B cell (primary cell): ENCODE measurements around the gene CA5A. TPM values are rescaled to one million over a fixed set of nuclear protein-coding genes. Genes with fewer than 3 reads are reported as not detected.

Source experiments
- ATAC-seq: fragments of 200-7000 bp; cut with Tn5 transposase; one replicate; pipeline ENCODE4 v1.10.0; 2021; ENCODE audit warnings: low read depth, mild to moderate bottlenecking, moderate number of reproducible peaks, moderate library complexity
- CTCF ChIA-PET: fragments of 350-600 bp; sonication (Branson Sonifier 250); formaldehyde crosslinking; loops from one replicate; lab custom pipeline; 2021; ENCODE audit warnings: antibody characterized with exemption, inconsistent platforms; lab: Charles Lee
- POLR2A ChIA-PET: fragments of 350-600 bp; sonication (Branson Sonifier 250); formaldehyde crosslinking; loops from one replicate; lab custom pipeline; 2021; ENCODE audit warnings: antibody characterized with exemption; lab: Charles Lee
- DNase-seq: peaks from one replicate; pipeline ENCODE4 v3.0.0; 2013
- H2AFZ ChIP-seq: 2 replicates; pipeline ENCODE4 v1.6.1; 2012; ENCODE audit warnings: mild to moderate bottlenecking, low read depth, low read length; ENCODE audit not compliant: insufficient read depth, poor library complexity, severe bottlenecking
- H3K27ac ChIP-seq, 2 donors: 1 replicate in 1 of 2; 2 replicates in 1 of 2; pipeline ENCODE4 v1.5.1; 2012 to 2013; ENCODE audit warnings: low read length in 2 of 2, mild to moderate bottlenecking in 2 of 2, moderate library complexity in 1 of 2
- H3K27me3 ChIP-seq, 4 experiments: fragments of 200-600 bp in 1 of 4; sonication (generic) in 1 of 4; replicated peaks in 1 of 4; 1 replicate in 2 of 4; 2 replicates in 2 of 4; pipeline versions ENCODE4 v1.6.1 to v1.7.0; 2013 to 2016; ENCODE audit warnings: low read length in 3 of 4, mild to moderate bottlenecking in 2 of 4, mixed read lengths in 1 of 4, moderate library complexity in 1 of 4; ENCODE audit not compliant: insufficient read depth in 4 of 4, control insufficient read depth in 3 of 4; ENCODE audit errors: control extremely low read depth in 1 of 4
- H3K36me3 ChIP-seq, 2 experiments: replicated peaks in 1 of 2; 1 replicate in 1 of 2; 2 replicates in 1 of 2; pipeline versions ENCODE4 v1.6.1 to v1.7.1; 2013; ENCODE audit warnings: low read length in 1 of 2; ENCODE audit not compliant: insufficient read depth in 2 of 2, control insufficient read depth in 1 of 2; ENCODE audit errors: control extremely low read depth in 1 of 2, extremely low read depth in 1 of 2
- H3K4me1 ChIP-seq, 2 donors: fragments of 200-600 bp in 1 of 2; sonication (generic) in 1 of 2; 1 replicate in 1 of 2; 2 replicates in 1 of 2; pipeline versions ENCODE4 v1.5.1 to v1.6.1; 2013 to 2017; ENCODE audit warnings: low read length in 2 of 2; ENCODE audit not compliant: control insufficient read depth in 2 of 2, insufficient read depth in 2 of 2
- H3K4me2 ChIP-seq: replicated peaks from 2 replicates; pipeline ENCODE3; 2012; ENCODE audit warnings: mild to moderate bottlenecking, low read depth, low read length; ENCODE audit not compliant: poor library complexity, severe bottlenecking
- H3K4me3 ChIP-seq, 5 experiments: fragments of 200-600 bp in 1 of 5; sonication (generic) in 1 of 5; 1 replicate in 3 of 5; 2 replicates in 2 of 5; pipeline versions ENCODE4 v1.5.1 to v1.7.0; 2011 to 2016; ENCODE audit warnings: low read length in 4 of 5, mild to moderate bottlenecking in 4 of 5, low read depth in 2 of 5, control low read depth in 1 of 5, moderate library complexity in 1 of 5; ENCODE audit not compliant: insufficient read depth in 1 of 5; ENCODE audit errors: control extremely low read depth in 1 of 5, extremely low read depth in 1 of 5
- H3K79me2 ChIP-seq: fragments of 200-600 bp; sonication (generic); one replicate; pipeline ENCODE4 v1.6.0; 2016; ENCODE audit warnings: low read length; ENCODE audit not compliant: control insufficient read depth, insufficient read depth
- H3K9ac ChIP-seq: fragments of 200-600 bp; sonication (generic); 2 replicates; pipeline ENCODE4 v1.6.1; 2017; ENCODE audit warnings: mild to moderate bottlenecking, low read length, moderate library complexity
- H3K9me3 ChIP-seq, 3 donors: one replicate each; pipeline versions ENCODE4 v1.6.1 to v1.7.1; 2013; ENCODE audit warnings: low read length in 2 of 3; ENCODE audit not compliant: control insufficient read depth in 2 of 3, insufficient read depth in 1 of 3; ENCODE audit errors: control extremely low read depth in 1 of 3
- H4K20me1 ChIP-seq: 2 replicates; pipeline ENCODE4 v1.6.0; 2012; ENCODE audit warnings: mild to moderate bottlenecking, low read length; ENCODE audit not compliant: insufficient read depth, control insufficient read depth, poor library complexity, severe bottlenecking
- H3K27ac Mint-ChIP-seq: one replicate; pipeline ENCODE4 v1.8.0; 2021; ENCODE audit warnings: mixed read lengths
- H3K27me3 Mint-ChIP-seq: one replicate; pipeline ENCODE4 v1.8.0; 2021; ENCODE audit warnings: mixed read lengths
- H3K4me1 Mint-ChIP-seq: one replicate; pipeline ENCODE4 v1.8.0; 2021; ENCODE audit warnings: mixed read lengths
- H3K4me3 Mint-ChIP-seq: one replicate; pipeline ENCODE4 v1.8.0; 2021; ENCODE audit warnings: mixed read lengths
- H3K9me3 Mint-ChIP-seq: one replicate; pipeline ENCODE4 v1.8.0; 2022; ENCODE audit warnings: mixed read lengths; ENCODE audit not compliant: insufficient read depth
- CTCF ChIP-seq: fragments of 200-600 bp; IDR thresholded peaks from one replicate; pipeline ENCODE4 v1.8.0; 2022; ENCODE audit warnings: antibody characterized with exemption, mild to moderate bottlenecking
- EZH2 ChIP-seq: IDR thresholded peaks from 2 replicates; pipeline ENCODE4 v1.6.1; 2012; ENCODE audit warnings: borderline replicate concordance, low read depth, mild to moderate bottlenecking, moderate library complexity, low read length; ENCODE audit not compliant: insufficient read depth, poor library complexity, severe bottlenecking
- WGBS: methylation state at CpG from one replicate; pipeline ENCODE4 v1.1.5; 2013; ENCODE audit warnings: missing lambda C conversion rate; ENCODE audit not compliant: insufficient coverage; 5-methylcytosine and 5-hydroxymethylcytosine counted together
- intact Hi-C: fragments of 100-400 bp; cut with micrococcal nuclease; formaldehyde crosslinking; loops from one replicate; pipeline ENCODE4 v1.10.0; 2022
- polyA plus RNA-seq: library from polyadenylated mRNA; depleted of rRNA; stranded (reverse); fragments of >200 nt; gene quantifications from 2 replicates; pipeline ENCODE4 v1.2.3, GENCODE V29; 2012
- total RNA-seq, 2 donors: library from RNA; stranded (reverse); fragments of 120-200 nt in 1 of 2; gene quantifications; 1 replicate in 1 of 2; 2 replicates in 1 of 2; pipeline versions ENCODE4 v1.2.3 to v1.2.4, GENCODE V29; 2013 to 2022

Gene CA5A
- total and polyA plus RNA-seq, 2 donors (not counting 1 experiment from before 2014, with no cell fraction given) = 0.27 TPM; not detected in 1

GRCh38 chr16:87929986-87930385 is 6.3 kb downstream of the CA5A start:
- Histone ChIP-seq H4K20me1 (no peaks in the 10 kb centered on the region), H3K36me3 (no peaks in the 10 kb centered on the region), H3K9me3 (peaks cover 0 to 2% (median 0%) of the 10 kb centered on the region in 3 donors), H3K4me2 (no peak overlapping the region), H3K27ac (no peak overlapping the region), H3K79me2 (no peaks in the 10 kb centered on the region), H3K27me3 (peaks cover 0 to 2% (median 0%) of the 10 kb centered on the region in 4 experiments), H3K9ac (no peak overlapping the region), H3K4me3 (no peak overlapping the region), H3K4me1 (peaks cover 21 to 25% of the 10 kb centered on the region in 2 donors), H2AFZ (no peak overlapping the region)
- H3K4me3 Mint-ChIP-seq = no peak overlapping the region
- no peaks in the 10 kb centered on the region for H3K9me3 Mint-ChIP-seq
- ChIA-PET POLR2A (no interaction called here), CTCF (interaction anchor here (0.9 to 1.4 kb wide), 3 partner anchors 80 to 508 kb away, joined by 3 to 5 read pairs (median 3); no protein-coding TSS in a partner anchor)
- DNase-seq (no peak), ATAC-seq (no peak)
- 96% methylated on average over 5 of the region's 7 CpGs for WGBS
- no peak overlapping the region for H3K27ac Mint-ChIP-seq
- intact Hi-C loops = no loop called here
- peaks cover 5% of the 10 kb centered on the region for H3K27me3 Mint-ChIP-seq
- TF ChIP-seq CTCF (no peak), EZH2 (no peak)
- H3K4me1 Mint-ChIP-seq = peaks cover 21% of the 10 kb centered on the region

GRCh38 chr16:87927195-87927562 is 9.2 kb downstream of the CA5A start:
- Mint-ChIP-seq H3K27me3 (peaks cover 2% of the 10 kb centered on the region), H3K4me3 (no peak overlapping the region), H3K4me1 (peaks cover 34% of the 10 kb centered on the region), H3K9me3 (no peaks in the 10 kb centered on the region), H3K27ac (peak overlapping the region; percentile 26)
- DNase-seq = no peak
- intact Hi-C loops = no loop called here
- Histone ChIP-seq H3K36me3 (no peaks in the 10 kb centered on the region), H3K27ac (no peak overlapping the region), H3K4me2 (peak overlapping the region; percentile 47), H4K20me1 (no peaks in the 10 kb centered on the region), H3K27me3 (peaks cover 0 to 2% (median 0%) of the 10 kb centered on the region in 4 experiments), H3K79me2 (no peaks in the 10 kb centered on the region), H3K9ac (no peak overlapping the region), H3K4me3 (no peak overlapping the region), H2AFZ (no peak overlapping the region), H3K4me1 (peaks cover 32 to 35% of the 10 kb centered on the region in 2 donors), H3K9me3 (no peaks in the 10 kb centered on the region)
- no peak for ATAC-seq
- 0% methylated on average over 1 of the region's 4 CpGs for WGBS
- POLR2A ChIA-PET = interaction anchor here (0.9 kb wide), 1 partner anchor 503 kb away, joined by 4 read pairs; no protein-coding TSS in a partner anchor
- TF ChIP-seq EZH2 (no peak), CTCF (no peak)
- CTCF ChIA-PET = interaction anchor here (0.7 to 2.2 kb wide), 5 partner anchors 19 to 513 kb away, joined by 3 to 7 read pairs (median 3); no protein-coding TSS in a partner anchor
